ENCODE measurements around the gene MYO1H. TPM values are rescaled to one million over a fixed set of nuclear protein-coding genes. Genes with fewer than 3 reads are reported as not detected.
A peak's percentile ranks its signal among the peaks of the same experiment; 100 is the strongest.

Gene MYO1H
- total and polyA plus RNA-seq, 5 donors from 2014 or later, result 0.14 TPM; not detected in 4

DNA sequence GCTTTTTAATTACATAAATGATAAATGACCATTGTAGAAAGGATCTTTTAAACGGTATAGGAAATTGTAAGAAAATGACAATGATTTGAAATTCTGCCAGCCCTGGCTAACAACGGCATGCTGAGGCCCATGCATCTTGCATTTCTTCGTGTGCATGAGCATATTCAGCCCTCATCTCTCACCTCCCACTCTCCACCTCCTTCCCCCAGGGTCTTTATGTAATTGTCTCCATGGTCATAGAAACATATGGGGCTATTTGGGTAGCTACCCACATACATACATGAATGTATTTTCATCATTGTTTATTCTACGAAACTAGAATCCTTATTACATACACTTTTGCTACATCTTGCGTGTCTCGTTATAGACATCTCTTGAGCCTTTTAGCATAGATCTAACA lies 4.5 kb downstream of the MYO1H start:
- Histone ChIP-seq H3K36me3 (ENCODE audit: control insufficient read depth, insufficient read depth, low read length) (no peaks in the 10 kb centered on the region), H3K27me3 (ENCODE audit: control insufficient read depth, insufficient read depth, low read length) (peaks cover 9% of the 10 kb centered on the region), H3K9me3 (ENCODE audit: control insufficient read depth in 2 of 2, low read length in 2 of 2) (no peaks in the 10 kb centered on the region), H3K4me3 (ENCODE audit: low read depth, low read length) (no peak overlapping the region), H3K27ac (ENCODE audit: insufficient read depth, low read length, poor library complexity, severe bottlenecking) (no peak overlapping the region), H3K4me1 (ENCODE audit: control insufficient read depth, insufficient read depth, low read length, poor library complexity, severe bottlenecking) (no peaks in the 10 kb centered on the region)
- Mint-ChIP-seq H3K27me3 (peaks cover 14% of the 10 kb centered on the region), H3K27ac (no peak overlapping the region), H3K4me3 (no peak overlapping the region), H3K9me3 (no peaks in the 10 kb centered on the region), H3K36me3 (no peaks in the 10 kb centered on the region), H3K4me1 (no peaks in the 10 kb centered on the region)
- ATAC-seq (ENCODE audit: low read depth in 2 of 2) (no peak), DNase-seq (no peak)

DNA sequence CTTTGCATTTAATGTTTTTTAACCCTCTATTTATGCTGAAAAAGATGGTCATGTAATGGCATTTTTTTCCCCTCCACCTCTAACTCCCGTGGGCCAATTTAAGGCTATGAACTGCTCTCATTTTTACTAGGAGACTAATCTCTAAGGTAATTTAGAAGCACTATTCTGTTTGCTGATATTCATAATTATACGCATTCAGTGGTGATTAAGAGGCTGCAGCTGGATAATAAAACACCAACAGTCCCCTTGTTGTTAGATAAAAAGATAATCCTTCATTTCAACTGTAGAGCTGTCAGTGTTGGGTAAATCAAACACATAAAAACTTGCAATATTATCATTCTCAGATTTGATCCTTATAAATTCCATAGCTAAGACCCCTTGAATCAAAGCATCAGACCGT lies 8.9 kb downstream of the MYO1H start:
- Mint-ChIP-seq H3K9me3 (no peaks in the 10 kb centered on the region), H3K36me3 (no peaks in the 10 kb centered on the region), H3K27me3 (peaks cover 5% of the 10 kb centered on the region), H3K4me3 (no peak overlapping the region), H3K27ac (no peak overlapping the region), H3K4me1 (peaks cover 0 to 8% (median 6%) of the 10 kb centered on the region in 4 donors)
- H3K4me3 ChIP-seq (ENCODE audit: low read depth, low read length), result no peak overlapping the region
- peaks cover 3% of the 10 kb centered on the region for H3K4me1 ChIP-seq (ENCODE audit: control insufficient read depth, insufficient read depth, low read length, poor library complexity, severe bottlenecking)
- H3K36me3 ChIP-seq (ENCODE audit: control insufficient read depth, insufficient read depth, low read length), result no peaks in the 10 kb centered on the region
- no peaks in the 10 kb centered on the region for H3K9me3 ChIP-seq (ENCODE audit: control insufficient read depth in 2 of 2, low read length in 2 of 2)
- no peak overlapping the region for H3K27ac ChIP-seq (ENCODE audit: insufficient read depth, low read length, poor library complexity, severe bottlenecking)
- ATAC-seq (ENCODE audit: low read depth in 2 of 2) (no peak), DNase-seq (no peak)
- peaks cover 4% of the 10 kb centered on the region for H3K27me3 ChIP-seq (ENCODE audit: control insufficient read depth, insufficient read depth, low read length)

DNA sequence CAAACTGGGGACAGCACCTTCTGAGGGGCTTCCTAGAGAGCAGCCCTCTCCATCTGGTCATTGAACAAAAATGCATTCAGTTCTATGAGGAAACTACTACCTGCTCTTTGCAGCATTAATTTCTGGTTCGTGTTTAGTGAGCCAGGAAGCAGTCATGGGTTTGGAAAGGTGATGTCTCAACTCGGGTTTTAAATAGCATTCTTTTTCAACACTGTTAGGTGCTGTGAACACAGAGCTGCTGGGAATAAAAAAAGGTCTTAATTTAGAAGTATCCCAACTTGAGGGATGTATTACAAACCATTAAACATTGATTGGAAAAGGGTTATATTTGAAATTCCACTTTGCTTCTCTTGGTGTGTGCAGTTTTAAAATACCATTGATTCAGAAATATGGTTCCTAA lies 9.3 kb downstream of the MYO1H start:
- Histone ChIP-seq H3K27me3 (ENCODE audit: control insufficient read depth, insufficient read depth, low read length) (peaks cover 4% of the 10 kb centered on the region), H3K4me1 (ENCODE audit: control insufficient read depth, insufficient read depth, low read length, poor library complexity, severe bottlenecking) (peaks cover 3% of the 10 kb centered on the region), H3K4me3 (ENCODE audit: low read depth, low read length) (no peak overlapping the region), H3K27ac (ENCODE audit: insufficient read depth, low read length, poor library complexity, severe bottlenecking) (no peak overlapping the region), H3K36me3 (ENCODE audit: control insufficient read depth, insufficient read depth, low read length) (no peaks in the 10 kb centered on the region), H3K9me3 (ENCODE audit: control insufficient read depth in 2 of 2, low read length in 2 of 2) (no peaks in the 10 kb centered on the region)
- no peak for DNase-seq
- Mint-ChIP-seq H3K4me3 (no peak overlapping the region), H3K9me3 (no peaks in the 10 kb centered on the region), H3K27ac (no peak overlapping the region), H3K27me3 (peaks cover 5% of the 10 kb centered on the region), H3K36me3 (no peaks in the 10 kb centered on the region), H3K4me1 (peaks cover 0 to 8% (median 6%) of the 10 kb centered on the region in 4 donors)
- no peak for ATAC-seq (ENCODE audit: low read depth in 2 of 2)

DNA sequence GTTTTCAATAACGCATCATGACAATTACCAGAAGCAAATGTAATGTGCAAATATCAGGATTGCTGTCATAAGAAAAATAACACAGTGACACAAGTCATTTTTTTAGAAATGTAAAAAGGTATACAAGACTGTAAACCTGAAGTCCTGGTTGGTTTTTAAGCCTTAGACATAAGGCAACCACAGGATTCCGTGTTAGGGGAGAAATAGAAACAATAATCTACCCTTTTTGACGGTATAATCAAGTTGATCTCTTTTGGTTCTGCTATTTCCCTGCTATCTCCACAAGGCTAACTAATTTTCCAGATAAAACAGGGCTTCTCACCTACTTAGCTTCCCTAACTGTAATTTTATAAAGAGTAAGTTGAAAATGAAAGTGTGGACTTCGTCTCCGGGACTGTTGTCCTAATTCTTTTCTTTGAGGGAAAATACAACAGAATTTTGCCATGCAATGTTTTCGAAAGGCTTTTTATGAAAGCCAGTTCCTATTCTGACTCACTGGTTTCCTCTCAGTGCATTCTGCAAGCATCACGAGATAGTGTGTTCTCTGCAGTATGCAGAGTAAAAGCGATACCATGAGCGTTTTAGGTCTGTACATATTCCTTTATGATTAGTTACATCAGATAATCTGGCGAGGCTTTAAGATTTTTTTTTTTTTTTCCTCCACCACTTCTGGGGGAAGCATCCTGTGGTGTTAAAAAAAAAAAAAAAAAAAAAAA lies 10.6 kb downstream of the MYO1H start:
- Mint-ChIP-seq H3K27ac (no peak overlapping the region), H3K4me3 (peak overlapping the region in 3 of 4 donors; percentile 57 to 83 (median 70)), H3K27me3 (no peaks in the 10 kb centered on the region), H3K4me1 (peaks cover 0 to 8% (median 6%) of the 10 kb centered on the region in 4 donors), H3K9me3 (no peaks in the 10 kb centered on the region), H3K36me3 (no peaks in the 10 kb centered on the region)
- ATAC-seq (ENCODE audit: low read depth in 2 of 2) (no peak), DNase-seq (peak in 2 of 3 donors; percentile 5 to 44)
- H3K36me3 ChIP-seq (ENCODE audit: control insufficient read depth, insufficient read depth, low read length), result no peaks in the 10 kb centered on the region
- H3K9me3 ChIP-seq (ENCODE audit: control insufficient read depth in 2 of 2, low read length in 2 of 2), result no peaks in the 10 kb centered on the region
- H3K27me3 ChIP-seq (ENCODE audit: control insufficient read depth, insufficient read depth, low read length), result peaks cover 4% of the 10 kb centered on the region
- H3K27ac ChIP-seq (ENCODE audit: insufficient read depth, low read length, poor library complexity, severe bottlenecking), result no peak overlapping the region
- peak overlapping the region; percentile 84 for H3K4me3 ChIP-seq (ENCODE audit: low read depth, low read length)
- H3K4me1 ChIP-seq (ENCODE audit: control insufficient read depth, insufficient read depth, low read length, poor library complexity, severe bottlenecking), result peaks cover 3% of the 10 kb centered on the region

DNA sequence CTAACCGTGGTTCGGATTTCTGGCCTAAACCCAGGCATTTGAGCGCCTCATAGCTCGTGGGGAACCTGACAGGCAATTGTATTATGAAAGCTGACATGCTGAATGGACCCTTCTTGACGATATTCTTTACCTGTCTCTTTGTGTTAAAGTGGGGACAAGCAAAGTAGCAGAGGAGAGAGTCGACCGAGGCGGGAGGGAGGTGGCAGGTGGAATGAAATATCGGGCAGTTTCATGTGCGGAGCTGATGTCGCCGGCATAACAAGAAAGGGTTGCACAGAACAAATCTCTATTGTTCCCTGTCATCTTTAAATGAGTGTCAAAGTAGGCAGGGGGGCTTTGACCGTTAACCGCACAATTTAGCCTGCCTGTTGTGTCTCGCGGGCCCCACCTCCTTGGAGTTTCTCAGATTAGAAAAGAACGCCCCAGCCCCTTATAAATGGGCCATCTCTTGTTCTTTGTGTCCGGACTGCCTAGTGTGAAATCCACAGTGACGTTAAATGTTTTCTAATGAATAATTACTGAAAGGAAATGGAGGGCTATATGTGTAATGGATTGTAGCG lies 11.5 kb downstream of the MYO1H start:
- H3K27me3 ChIP-seq (ENCODE audit: control insufficient read depth, insufficient read depth, low read length), result peaks cover 4% of the 10 kb centered on the region
- H3K9me3 ChIP-seq (ENCODE audit: control insufficient read depth in 2 of 2, low read length in 2 of 2), result no peaks in the 10 kb centered on the region
- ATAC-seq (ENCODE audit: low read depth in 2 of 2) (no peak), DNase-seq (no peak)
- H3K27ac Mint-ChIP-seq, result no peak overlapping the region
- peaks cover 0 to 8% (median 6%) of the 10 kb centered on the region in 4 donors for H3K4me1 Mint-ChIP-seq
- H3K4me1 ChIP-seq (ENCODE audit: control insufficient read depth, insufficient read depth, low read length, poor library complexity, severe bottlenecking), result peaks cover 3% of the 10 kb centered on the region
- no peaks in the 10 kb centered on the region for H3K36me3 Mint-ChIP-seq
- H3K9me3 Mint-ChIP-seq, result no peaks in the 10 kb centered on the region
- no peak overlapping the region for H3K4me3 ChIP-seq (ENCODE audit: low read depth, low read length)
- peaks cover 4% of the 10 kb centered on the region for H3K27me3 Mint-ChIP-seq
- H3K27ac ChIP-seq (ENCODE audit: insufficient read depth, low read length, poor library complexity, severe bottlenecking), result no peak overlapping the region
- peak overlapping the region in 1 of 4 donors; percentile 83 for H3K4me3 Mint-ChIP-seq
- H3K36me3 ChIP-seq (ENCODE audit: control insufficient read depth, insufficient read depth, low read length), result no peaks in the 10 kb centered on the region

DNA sequence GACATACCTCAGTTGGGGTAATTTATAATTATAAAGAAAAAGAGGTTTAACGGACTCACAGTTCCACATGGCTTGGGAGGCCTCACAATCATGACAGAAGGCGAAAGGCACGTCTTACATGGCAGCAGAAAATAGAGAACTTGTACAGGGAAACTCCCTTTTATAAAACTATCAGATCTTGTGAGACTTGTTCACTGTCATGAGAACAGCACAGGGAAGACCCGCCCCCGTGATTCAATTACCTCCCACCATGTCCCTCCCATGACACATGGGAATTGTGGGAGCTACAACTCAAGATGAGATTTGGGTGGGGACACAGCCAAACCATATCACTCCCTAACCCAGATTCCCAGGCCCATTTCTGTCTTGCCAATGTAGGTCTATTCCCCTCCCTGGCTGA lies 22.1 kb downstream of the MYO1H start:
- Mint-ChIP-seq H3K27ac (no peak overlapping the region), H3K36me3 (no peaks in the 10 kb centered on the region), H3K4me3 (no peak overlapping the region), H3K4me1 (no peaks in the 10 kb centered on the region), H3K9me3 (peaks cover 0 to 2% (median 0%) of the 10 kb centered on the region in 7 donors), H3K27me3 (peaks cover 53% of the 10 kb centered on the region)
- Histone ChIP-seq H3K36me3 (ENCODE audit: control insufficient read depth, insufficient read depth, low read length) (no peaks in the 10 kb centered on the region), H3K4me3 (ENCODE audit: low read depth, low read length) (no peak overlapping the region), H3K27me3 (ENCODE audit: control insufficient read depth, insufficient read depth, low read length) (peaks cover 9% of the 10 kb centered on the region), H3K4me1 (ENCODE audit: control insufficient read depth, insufficient read depth, low read length, poor library complexity, severe bottlenecking) (no peaks in the 10 kb centered on the region), H3K9me3 (ENCODE audit: control insufficient read depth in 2 of 2, low read length in 2 of 2) (no peaks in the 10 kb centered on the region), H3K27ac (ENCODE audit: insufficient read depth, low read length, poor library complexity, severe bottlenecking) (no peak overlapping the region)
- DNase-seq (no peak), ATAC-seq (ENCODE audit: low read depth in 2 of 2) (no peak)

DNA sequence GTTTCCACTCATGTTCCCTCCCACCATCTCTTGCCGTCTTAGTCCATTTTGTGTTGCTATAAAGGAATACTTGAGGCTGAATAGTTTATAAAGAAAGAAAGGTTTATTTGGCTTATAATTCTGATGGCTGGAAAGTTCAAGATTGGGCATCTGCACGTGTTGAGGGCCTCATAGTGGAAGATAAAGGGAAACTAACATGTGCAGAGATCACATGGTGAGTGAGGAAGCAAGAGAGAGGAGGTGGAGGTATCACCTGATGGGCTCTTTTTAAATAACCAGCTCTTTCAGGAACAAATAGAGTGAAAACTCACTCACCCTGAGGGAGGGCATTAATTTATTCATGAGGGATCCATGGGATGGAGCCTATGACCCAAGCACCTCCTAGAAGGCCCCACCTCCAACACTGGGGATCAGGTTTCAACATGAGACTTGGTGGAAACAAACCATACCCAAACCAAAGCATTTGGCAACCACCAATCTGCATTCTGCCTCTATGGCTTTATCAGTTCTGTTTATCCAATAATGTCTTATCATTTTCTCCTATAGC lies 29.5 kb downstream of the MYO1H start:
- no peak overlapping the region for H3K27ac Mint-ChIP-seq
- no peaks in the 10 kb centered on the region for H3K9me3 Mint-ChIP-seq
- no peak overlapping the region for H3K4me3 ChIP-seq (ENCODE audit: low read depth, low read length)

DNA sequence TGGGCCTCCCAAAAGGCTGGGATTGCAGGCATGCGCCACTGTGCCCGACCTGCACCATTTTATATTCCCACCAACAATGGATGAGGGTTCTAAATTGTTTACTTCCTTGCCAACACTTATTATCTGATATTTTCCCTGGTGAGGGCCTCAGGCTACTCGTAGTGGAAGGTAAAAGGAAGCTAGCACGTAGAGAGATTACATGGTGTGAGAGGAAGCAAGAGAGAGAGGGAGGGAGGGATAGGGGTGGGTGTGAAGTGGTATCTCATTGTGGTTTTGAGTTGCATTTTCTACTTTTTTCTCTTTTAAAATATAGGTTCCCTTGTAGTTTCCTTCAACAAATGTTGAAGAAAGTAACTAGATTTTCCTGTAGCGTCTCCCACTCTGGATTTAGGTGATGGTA lies 30.9 kb downstream of the MYO1H start:
- H3K9me3 Mint-ChIP-seq, result no peaks in the 10 kb centered on the region
- no peaks in the 10 kb centered on the region for H3K36me3 Mint-ChIP-seq
- DNase-seq, result no peak
- no peak for ATAC-seq (ENCODE audit: low read depth in 2 of 2)
- H3K27me3 ChIP-seq (ENCODE audit: control insufficient read depth, insufficient read depth, low read length), result peaks cover 26% of the 10 kb centered on the region
- peaks cover 60% of the 10 kb centered on the region for H3K27me3 Mint-ChIP-seq
- no peaks in the 10 kb centered on the region for H3K36me3 ChIP-seq (ENCODE audit: control insufficient read depth, insufficient read depth, low read length)
- no peaks in the 10 kb centered on the region for H3K9me3 ChIP-seq (ENCODE audit: control insufficient read depth in 2 of 2, low read length in 2 of 2)
- H3K27ac ChIP-seq (ENCODE audit: insufficient read depth, low read length, poor library complexity, severe bottlenecking), result no peak overlapping the region
- H3K27ac Mint-ChIP-seq, result no peak overlapping the region
- H3K4me1 ChIP-seq (ENCODE audit: control insufficient read depth, insufficient read depth, low read length, poor library complexity, severe bottlenecking), result no peaks in the 10 kb centered on the region
- H3K4me1 Mint-ChIP-seq, result no peaks in the 10 kb centered on the region
- H3K4me3 ChIP-seq (ENCODE audit: low read depth, low read length), result no peak overlapping the region
- H3K4me3 Mint-ChIP-seq, result no peak overlapping the region

More for the DNA sequence above, 29.5 kb downstream of the MYO1H start:
- no peak overlapping the region for H3K27ac ChIP-seq (ENCODE audit: insufficient read depth, low read length, poor library complexity, severe bottlenecking)
- H3K4me1 ChIP-seq (ENCODE audit: control insufficient read depth, insufficient read depth, low read length, poor library complexity, severe bottlenecking), result no peaks in the 10 kb centered on the region
- H3K27me3 ChIP-seq (ENCODE audit: control insufficient read depth, insufficient read depth, low read length), result peaks cover 22% of the 10 kb centered on the region
- H3K36me3 Mint-ChIP-seq, result no peaks in the 10 kb centered on the region
- H3K4me1 Mint-ChIP-seq, result no peaks in the 10 kb centered on the region
- H3K27me3 Mint-ChIP-seq, result peaks cover 56% of the 10 kb centered on the region
- no peaks in the 10 kb centered on the region for H3K36me3 ChIP-seq (ENCODE audit: control insufficient read depth, insufficient read depth, low read length)
- ATAC-seq (ENCODE audit: low read depth in 2 of 2) (no peak), DNase-seq (no peak)
- no peaks in the 10 kb centered on the region for H3K9me3 ChIP-seq (ENCODE audit: control insufficient read depth in 2 of 2, low read length in 2 of 2)
- no peak overlapping the region for H3K4me3 Mint-ChIP-seq

Measured in CD4-positive, CD25-positive, alpha-beta regulatory T cell (primary cell).